NCI-H2081 (cell line): ENCODE results near the gene GKN1.

ENCODE experiments used
- DNase-seq, 2 experiments: peaks; one replicate each; lab custom pipeline; 2025; lab: John Stamatoyannopoulos, UW

GKN1 gene

GRCh38 chr2:68959001-68959400 is 15.4 kb upstream of the GKN1 start:
- no peak for DNase-seq

DNA sequence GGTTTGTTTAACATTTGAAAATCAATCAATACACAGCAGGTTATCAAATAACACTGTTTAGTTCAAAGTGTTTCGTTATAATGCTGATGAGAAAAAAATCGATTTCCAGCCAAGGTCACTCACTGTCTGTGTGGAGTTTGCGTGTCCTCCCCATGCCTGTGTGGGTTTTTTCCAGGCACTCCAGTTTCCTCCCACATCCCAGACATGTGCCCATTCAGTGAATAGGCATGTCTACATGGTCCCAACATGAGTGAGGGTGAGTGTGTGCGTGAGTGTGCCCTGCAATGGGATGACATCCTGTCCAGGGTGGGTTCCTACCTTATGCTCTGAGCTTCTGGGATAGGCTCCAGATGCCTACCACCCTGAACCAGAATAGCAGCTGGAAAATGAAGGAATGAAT is 13.1 kb upstream of the GKN1 start:
- no peak for DNase-seq

DNA sequence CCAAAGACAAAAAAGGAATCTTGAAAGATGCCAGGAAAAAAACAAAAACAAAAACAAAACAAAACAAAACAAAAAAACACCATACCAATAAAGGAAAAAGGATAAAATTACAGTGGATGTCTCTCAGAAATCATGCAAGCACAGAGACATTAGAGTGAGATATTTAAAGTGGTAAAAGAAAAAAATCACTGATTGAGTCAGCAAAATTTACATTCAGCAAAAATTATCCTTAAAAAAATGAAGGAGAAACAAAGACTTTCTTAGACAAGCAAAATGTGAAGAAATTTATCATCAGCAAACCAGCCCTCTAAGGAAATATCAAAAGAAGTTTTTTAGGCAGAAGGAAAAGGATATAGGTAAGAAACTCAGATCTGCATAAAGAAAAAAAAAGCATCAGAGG is 10.2 kb upstream of the GKN1 start:
- no peak for DNase-seq

- no peak for DNase-seq
These were observed 6.2 kb upstream of the GKN1 start for GRCh38 chr2:68968221-68968620.

GRCh38 chr2:68969736-68970490 is 4.5 kb upstream of the GKN1 start:
- DNase-seq = no peak

- DNase-seq = no peak
These were observed 3.7 kb upstream of the GKN1 start for GRCh38 chr2:68970566-68971265.

DNA sequence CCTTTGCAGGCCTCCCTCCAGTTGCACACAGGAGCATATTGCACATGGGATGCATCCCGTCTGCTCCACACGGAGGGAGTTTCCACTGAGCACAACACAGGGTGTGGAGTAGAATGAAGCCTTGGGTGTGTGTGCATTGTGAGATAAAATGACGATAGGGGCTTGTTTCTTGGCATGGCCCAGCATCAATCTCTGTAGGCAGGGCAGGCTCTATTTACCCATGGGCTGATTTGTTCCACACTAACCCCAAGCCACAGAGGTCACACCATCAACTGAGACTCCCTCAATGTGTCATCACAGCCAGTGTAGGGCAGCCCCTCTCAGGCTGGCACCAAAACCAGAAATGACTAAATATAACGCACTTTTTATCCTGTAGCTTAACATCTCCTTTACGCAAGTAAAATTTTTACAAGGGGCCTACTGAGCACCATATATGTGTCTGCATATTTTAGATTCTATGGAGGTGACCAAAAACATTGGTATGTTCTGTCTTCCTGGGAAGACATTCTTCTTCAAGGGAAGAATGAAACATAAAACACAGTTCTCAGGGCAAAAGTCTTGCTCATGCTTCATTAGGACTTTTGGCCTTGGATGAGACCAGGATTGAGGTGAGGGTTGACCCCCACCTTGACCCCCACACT is 2.7 kb upstream of the GKN1 start:
- no peak for DNase-seq

- DNase-seq = no peak
These were observed 670 bp downstream of the GKN1 start for GRCh38 chr2:68974946-68975665.

GRCh38 chr2:68975844-68976243 is 1.4 kb downstream of the GKN1 start:
- DNase-seq = no peak

DNA sequence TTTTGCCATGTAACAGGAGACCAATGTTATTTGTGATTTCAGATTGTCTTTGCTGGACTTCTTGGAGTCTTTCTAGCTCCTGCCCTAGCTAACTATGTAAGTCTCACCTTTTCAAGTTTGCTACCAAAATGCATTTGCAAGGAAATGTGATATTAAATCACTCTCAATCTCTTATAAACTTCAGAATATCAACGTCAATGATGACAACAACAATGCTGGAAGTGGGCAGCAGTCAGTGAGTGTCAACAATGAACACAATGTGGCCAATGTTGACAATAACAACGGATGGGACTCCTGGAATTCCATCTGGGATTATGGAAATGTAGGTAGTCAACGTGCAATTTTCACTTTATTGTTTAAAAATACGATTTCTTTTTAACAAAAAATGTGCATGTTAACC is 3.0 kb downstream of the GKN1 start:
- DNase-seq = no peak

DNA sequence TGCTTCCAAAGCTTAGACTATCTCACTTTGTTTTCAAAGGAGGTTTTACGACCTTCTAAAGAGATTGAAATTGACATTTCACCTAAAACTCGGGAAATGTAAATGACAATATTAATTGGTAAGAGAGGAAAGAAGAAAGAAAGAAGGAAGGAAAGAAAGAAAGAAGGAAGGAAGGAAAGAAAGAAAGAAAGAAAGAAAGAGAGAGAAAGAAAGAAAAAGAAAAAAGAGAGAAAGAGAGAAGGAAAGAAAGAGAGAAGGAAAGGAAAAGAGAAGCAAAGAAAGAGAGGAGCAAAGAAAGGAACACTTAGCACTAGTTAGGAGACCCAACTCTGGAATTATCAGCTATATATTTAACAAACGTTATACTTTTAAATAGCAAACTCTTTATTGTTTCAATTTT is 3.7 kb downstream of the GKN1 start:
- DNase-seq = no peak

DNA sequence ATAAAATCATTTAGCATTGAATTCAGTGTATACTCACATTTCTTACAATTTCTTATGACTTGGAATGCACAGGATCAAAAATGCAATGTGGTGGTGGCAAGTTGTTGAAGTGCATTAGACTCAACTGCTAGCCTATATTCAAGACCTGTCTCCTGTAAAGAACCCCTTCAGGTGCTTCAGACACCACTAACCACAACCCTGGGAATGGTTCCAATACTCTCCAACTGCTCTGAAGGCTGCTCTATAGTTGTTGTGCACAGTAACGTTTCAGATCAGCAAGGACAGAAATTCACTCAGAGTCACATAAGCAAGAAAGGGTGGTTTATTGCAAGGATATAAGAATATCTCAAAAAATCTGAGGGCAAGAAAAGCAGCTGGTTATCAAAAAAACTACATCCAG is 6.5 kb downstream of the GKN1 start:
- DNase-seq = no peak

DNA sequence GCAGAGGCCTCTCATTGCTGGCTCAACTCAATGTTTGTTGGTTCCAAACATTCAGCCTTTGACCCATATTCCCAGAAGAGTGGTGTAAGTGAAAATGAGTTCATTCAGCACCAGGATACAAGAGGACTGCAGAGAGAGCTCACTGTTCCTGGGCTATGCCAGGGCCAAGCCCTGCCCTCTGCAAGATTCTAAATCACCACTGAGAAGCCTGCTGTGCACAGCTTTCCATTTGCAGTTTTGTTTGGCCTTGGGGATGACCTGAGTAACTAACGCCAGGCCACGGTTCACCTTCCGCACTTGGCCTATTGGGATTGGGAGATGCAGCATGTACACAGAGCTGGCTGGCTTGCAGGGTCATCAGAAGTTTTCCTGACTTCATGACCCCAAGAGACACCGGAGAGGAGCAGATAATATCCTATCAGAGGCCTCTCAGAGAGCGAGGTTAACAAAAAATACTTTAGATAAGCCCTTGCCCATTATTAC is 12.6 kb downstream of the GKN1 start:
- DNase-seq = no peak

- no peak for DNase-seq
These were observed 14.6 kb downstream of the GKN1 start for GRCh38 chr2:68989035-68989434.

DNA sequence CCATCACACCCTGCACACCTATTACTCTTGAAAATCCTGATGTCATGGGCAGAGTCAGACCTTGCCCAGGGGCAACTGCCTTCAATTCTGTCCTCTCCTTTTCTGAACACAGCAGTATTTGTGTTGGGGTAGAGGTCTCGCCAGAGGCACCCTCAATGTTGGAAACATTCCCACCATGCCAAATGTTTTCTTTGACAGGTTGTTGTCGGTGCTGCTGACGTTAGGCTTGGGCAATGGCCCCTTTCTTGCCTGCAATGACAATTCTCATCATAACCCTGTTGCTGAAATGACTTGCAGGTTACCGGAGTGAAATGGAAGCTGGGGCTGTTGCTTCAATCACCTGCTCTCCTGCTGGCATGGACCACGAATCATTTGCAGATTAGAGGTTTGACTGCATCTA is 17.9 kb downstream of the GKN1 start:
- DNase-seq = no peak

GRCh38 chr2:68992933-68993332 is 18.5 kb downstream of the GKN1 start:
- DNase-seq = no peak

- DNase-seq = no peak
These were observed 19.2 kb downstream of the GKN1 start for GRCh38 chr2:68993660-68994059.

DNA sequence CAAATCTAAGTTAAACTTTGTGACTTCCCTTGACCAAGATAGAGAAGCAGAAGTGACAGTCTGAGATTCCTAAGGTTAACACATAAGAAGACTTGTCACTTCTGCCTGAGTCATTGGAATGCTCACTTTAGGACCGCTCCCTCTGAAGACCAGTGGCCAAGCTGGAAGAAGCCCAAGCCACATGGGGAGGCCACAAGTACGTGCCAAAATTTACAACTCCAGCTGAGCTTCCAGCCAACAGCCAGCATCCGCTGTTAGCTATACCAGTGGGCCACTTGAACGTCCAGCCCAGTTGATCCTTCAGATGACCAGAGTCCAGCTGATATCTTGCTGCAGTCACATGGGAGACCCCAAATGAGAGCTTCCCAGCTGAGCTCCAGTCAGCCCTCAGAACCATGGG is 20.4 kb downstream of the GKN1 start:
- DNase-seq = no peak

- no peak for DNase-seq
These were observed 21.5 kb downstream of the GKN1 start for GRCh38 chr2:68995916-68996315.

DNA sequence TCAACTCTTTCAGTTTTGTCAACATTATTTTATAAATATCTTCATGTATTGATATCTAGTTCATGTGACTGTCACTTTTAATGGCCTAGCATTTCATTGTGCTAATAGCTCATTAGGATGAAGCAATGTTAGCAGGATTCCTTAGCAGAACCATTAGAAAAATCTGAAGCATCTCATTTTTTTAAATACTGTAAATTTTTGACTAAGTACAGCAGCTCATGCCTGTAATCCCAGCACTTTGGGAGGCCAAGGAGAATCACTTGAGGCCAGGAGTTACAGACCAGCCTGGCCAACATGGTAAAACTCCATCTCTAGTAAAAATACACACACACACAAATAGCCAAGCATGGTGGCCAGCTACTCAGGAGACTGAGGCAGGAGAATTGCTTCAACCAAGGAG is 23.0 kb downstream of the GKN1 start:
- no peak for DNase-seq

DNA sequence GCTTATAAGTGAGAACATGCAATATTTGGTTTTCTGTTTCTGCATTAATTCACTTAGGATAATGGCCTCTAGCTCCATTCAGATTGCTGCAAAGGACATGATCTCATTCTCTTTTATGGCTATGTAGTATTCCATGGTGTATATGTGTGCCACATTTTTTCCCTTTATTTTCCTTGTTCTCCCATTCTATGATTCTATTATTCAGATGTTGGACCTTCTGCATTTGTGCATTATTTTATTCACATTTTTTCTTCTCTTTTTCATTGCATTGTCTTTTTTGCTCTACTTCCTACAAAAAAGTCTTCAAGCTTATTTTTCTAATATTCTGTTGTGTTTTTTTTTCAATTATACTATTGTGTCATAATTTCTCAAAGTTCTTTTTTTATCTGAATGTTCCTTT is 27.4 kb downstream of the GKN1 start:
- DNase-seq = no peak

GRCh38 chr2:69003731-69004130 is 29.3 kb downstream of the GKN1 start:
- DNase-seq = no peak

GRCh38 chr2:69007169-69007568 is 32.7 kb downstream of the GKN1 start:
- DNase-seq = no peak
